CD14-positive monocyte (primary cell): ENCODE measurements around the gene KRTAP4-9. TPM values are rescaled to one million over a fixed set of nuclear protein-coding genes. Genes with fewer than 3 reads are reported as not detected.
"Not testable (repeated sequence)": the region's sequence is repeated elsewhere in the genome, so short reads cannot be mapped to it uniquely, and the experiment has no call there.

Experiments
- DNase-seq, 3 donors: peaks; one replicate each; pipeline ENCODE4 v3.0.0-alpha.2; 2011 to 2022
- H2AFZ ChIP-seq: 2 replicates; pipeline ENCODE4 v1.6.0; 2012; ENCODE audit warnings: mild to moderate bottlenecking, low read depth, low read length, inconsistent platforms; ENCODE audit not compliant: insufficient read depth, poor library complexity, severe bottlenecking
- H3K27ac ChIP-seq, 2 donors: 1 replicate in 1 of 2; 2 replicates in 1 of 2; pipeline ENCODE4 v1.5.1; 2012 to 2013; ENCODE audit warnings: low read length in 2 of 2, control low read depth in 1 of 2, inconsistent platforms in 1 of 2, low read depth in 1 of 2, mild to moderate bottlenecking in 1 of 2
- H3K27me3 ChIP-seq, 2 donors: one replicate each; pipeline versions ENCODE4 v1.6.0 to v1.6.1; 2011 to 2013; ENCODE audit warnings: low read length in 2 of 2; ENCODE audit not compliant: control insufficient read depth in 2 of 2, insufficient read depth in 2 of 2
- H3K36me3 ChIP-seq, 2 donors: replicated peaks in 1 of 2; 1 replicate in 1 of 2; 2 replicates in 1 of 2; pipeline versions ENCODE4 v1.5.1 to v1.6.1; 2012 to 2013; ENCODE audit warnings: low read length in 2 of 2, control low read depth in 1 of 2, inconsistent platforms in 1 of 2, mild to moderate bottlenecking in 1 of 2; ENCODE audit not compliant: insufficient read depth in 2 of 2, control insufficient read depth in 1 of 2
- H3K4me1 ChIP-seq, 2 donors: 1 replicate in 1 of 2; 2 replicates in 1 of 2; pipeline versions ENCODE4 v1.5.1 to v1.6.1; 2012 to 2013; ENCODE audit warnings: low read length in 2 of 2, control low read depth in 1 of 2, inconsistent platforms in 1 of 2, mild to moderate bottlenecking in 1 of 2, moderate library complexity in 1 of 2; ENCODE audit not compliant: insufficient read depth in 2 of 2, control insufficient read depth in 1 of 2
- H3K4me2 ChIP-seq: replicated peaks from 2 replicates; pipeline ENCODE3; 2012; ENCODE audit warnings: low read length, moderate library complexity, mild to moderate bottlenecking; ENCODE audit not compliant: poor library complexity, severe bottlenecking; ENCODE audit errors: extremely low read depth
- H3K4me3 ChIP-seq, 3 experiments: fragments of 200-600 bp in 1 of 3; sonication (generic) in 1 of 3; replicated peaks in 1 of 3; 1 replicate in 2 of 3; 2 replicates in 1 of 3; pipeline ENCODE4 v1.5.1; 2011 to 2013; ENCODE audit warnings: low read length in 3 of 3, mild to moderate bottlenecking in 3 of 3, control low read depth in 2 of 3, low read depth in 2 of 3, inconsistent platforms in 1 of 3, moderate library complexity in 1 of 3
- H3K79me2 ChIP-seq: 2 replicates; pipeline ENCODE4 v1.6.0; 2012; ENCODE audit warnings: mild to moderate bottlenecking, control low read depth, inconsistent platforms, low read length, moderate library complexity; ENCODE audit not compliant: insufficient read depth
- H3K9ac ChIP-seq: 2 replicates; pipeline ENCODE4 v1.6.0; 2017; ENCODE audit warnings: low read length, mild to moderate bottlenecking; ENCODE audit not compliant: insufficient read depth, poor library complexity, severe bottlenecking
- H3K9me3 ChIP-seq, 2 donors: replicated peaks in 1 of 2; 1 replicate in 1 of 2; 2 replicates in 1 of 2; pipeline versions ENCODE4 v1.5.1 to v1.6.1; 2012 to 2013; ENCODE audit warnings: low read length in 2 of 2, control low read depth in 1 of 2; ENCODE audit not compliant: control insufficient read depth in 1 of 2, insufficient read depth in 1 of 2
- H4K20me1 ChIP-seq: 2 replicates; pipeline ENCODE4 v1.6.0; 2012; ENCODE audit warnings: mild to moderate bottlenecking, low read length, control low read depth, moderate library complexity; ENCODE audit not compliant: insufficient read depth
- H3K27ac Mint-ChIP-seq, 7 donors: one replicate each; pipeline ENCODE4 v1.8.0; 2020; ENCODE audit warnings: mild to moderate bottlenecking in 7 of 7, mixed read lengths in 7 of 7, moderate library complexity in 6 of 7, inconsistent platforms in 2 of 7
- H3K27me3 Mint-ChIP-seq, 3 donors: one replicate each; pipeline ENCODE4 v1.8.0; 2021 to 2022; ENCODE audit warnings: low read depth in 3 of 3, mild to moderate bottlenecking in 3 of 3, mixed read lengths in 3 of 3, moderate library complexity in 3 of 3, inconsistent platforms in 1 of 3
- H3K36me3 Mint-ChIP-seq, 2 donors: one replicate each; pipeline ENCODE4 v1.8.0; 2020; ENCODE audit warnings: mixed read lengths in 2 of 2, inconsistent platforms in 1 of 2, mild to moderate bottlenecking in 1 of 2
- H3K4me1 Mint-ChIP-seq: one replicate; pipeline ENCODE4 v1.8.0; 2020; ENCODE audit warnings: mild to moderate bottlenecking, mixed read lengths
- H3K4me3 Mint-ChIP-seq, 2 donors: one replicate each; pipeline ENCODE4 v1.8.0; 2020; ENCODE audit warnings: mild to moderate bottlenecking in 2 of 2, mixed read lengths in 2 of 2, moderate library complexity in 1 of 2
- H3K9me3 Mint-ChIP-seq, 7 donors: one replicate each; pipeline ENCODE4 v1.8.0; 2020 to 2022; ENCODE audit warnings: mixed read lengths in 7 of 7, mild to moderate bottlenecking in 6 of 7, moderate library complexity in 6 of 7, inconsistent platforms in 2 of 7
- CTCF ChIP-seq: fragments of 200-600 bp; IDR thresholded peaks from one replicate; pipeline ENCODE4 v1.8.0; 2022; ENCODE audit warnings: antibody characterized with exemption, mild to moderate bottlenecking
- WGBS: methylation state at CpG from one replicate; pipeline ENCODE4 v1.1.5; 2013; ENCODE audit warnings: missing lambda C conversion rate; ENCODE audit not compliant: insufficient coverage; 5-methylcytosine and 5-hydroxymethylcytosine counted together
- intact Hi-C, 2 donors: fragments of 100-400 bp; cut with micrococcal nuclease; formaldehyde crosslinking; loops; one replicate each; pipeline versions ENCODE4 v1.15.0 to v1.15.1; 2023
- polyA plus RNA-seq, 3 donors: library from polyadenylated mRNA; depleted of rRNA in 1 of 3; unstranded in 2 of 3; stranded (reverse) in 1 of 3; fragments of 300-500 nt in 2 of 3; fragments of >200 nt in 1 of 3; fragmentation: Illumina TruSeq in 2 of 3; gene quantifications; 1 replicate in 2 of 3; 2 replicates in 1 of 3; pipeline ENCODE4 v1.2.3, GENCODE V29; 2012 to 2021

KRTAP4-9 gene
- polyA plus RNA-seq, 3 donors = not detected

- no peaks in the 10 kb centered on the region for H3K27me3 ChIP-seq
- H3K9me3 ChIP-seq = no peaks in the 10 kb centered on the region
- no peak for TF ChIP-seq CTCF
- no peak overlapping the region for H3K4me2 ChIP-seq
- no peaks in the 10 kb centered on the region for H4K20me1 ChIP-seq
- no peak overlapping the region for H3K9ac ChIP-seq
- H2AFZ ChIP-seq = no peak overlapping the region
- intact Hi-C loops = no loop called here
- H3K36me3 ChIP-seq = no peaks in the 10 kb centered on the region
- no peak for DNase-seq
- no peak overlapping the region for H3K27ac Mint-ChIP-seq
- no peak overlapping the region for H3K4me3 ChIP-seq
- H3K4me1 ChIP-seq = no peaks in the 10 kb centered on the region
- WGBS = 95% methylated on average over 2 of the region's 4 CpGs
- no peak overlapping the region for H3K4me3 Mint-ChIP-seq
- no peaks in the 10 kb centered on the region for H3K79me2 ChIP-seq
- H3K27me3 Mint-ChIP-seq = peaks cover 0 to 2% (median under 1%) of the 10 kb centered on the region in 3 donors
- H3K4me1 Mint-ChIP-seq = no peaks in the 10 kb centered on the region
- H3K36me3 Mint-ChIP-seq = no peaks in the 10 kb centered on the region
- H3K9me3 Mint-ChIP-seq = peaks cover 0 to 5% (median 0%) of the 10 kb centered on the region in 7 donors
- no peak overlapping the region for H3K27ac ChIP-seq
These were observed 22.6 kb upstream of the KRTAP4-9 start for GRCh38 chr17:41082626-41083025.

DNA sequence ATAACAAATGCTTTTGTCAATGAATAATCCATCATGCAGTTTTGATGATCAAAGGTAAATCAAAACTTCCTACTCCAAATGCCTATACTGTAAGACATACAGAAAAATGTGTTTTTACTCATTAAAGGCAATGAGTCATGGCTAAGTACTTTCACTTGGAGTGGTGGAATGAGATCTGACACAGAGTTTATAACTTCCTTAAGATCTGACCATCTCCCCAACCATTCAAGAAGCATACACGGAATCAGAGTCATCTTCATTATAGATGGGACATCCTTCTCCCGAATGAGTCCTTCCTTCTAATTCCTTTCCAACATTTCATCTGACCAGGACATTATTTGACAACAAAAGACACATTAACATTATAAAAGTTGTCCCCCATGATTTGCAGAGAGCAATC is 21.8 kb upstream of the KRTAP4-9 start:
- H3K9me3 Mint-ChIP-seq, H3K4me1 ChIP-seq, H4K20me1 ChIP-seq, H3K36me3 Mint-ChIP-seq, H3K36me3 ChIP-seq, intact Hi-C loops, H3K4me1 Mint-ChIP-seq, H3K27ac Mint-ChIP-seq, H3K79me2 ChIP-seq, DNase-seq, H3K4me3 Mint-ChIP-seq, H3K27me3 Mint-ChIP-seq, H3K9me3 ChIP-seq, H2AFZ ChIP-seq, H3K27ac ChIP-seq, H3K27me3 ChIP-seq, H3K9ac ChIP-seq, H3K4me2 ChIP-seq, H3K4me3 ChIP-seq: not testable (repeated sequence)
- WGBS = no CpG with 5 or more reads among the region's 2 CpGs

DNA sequence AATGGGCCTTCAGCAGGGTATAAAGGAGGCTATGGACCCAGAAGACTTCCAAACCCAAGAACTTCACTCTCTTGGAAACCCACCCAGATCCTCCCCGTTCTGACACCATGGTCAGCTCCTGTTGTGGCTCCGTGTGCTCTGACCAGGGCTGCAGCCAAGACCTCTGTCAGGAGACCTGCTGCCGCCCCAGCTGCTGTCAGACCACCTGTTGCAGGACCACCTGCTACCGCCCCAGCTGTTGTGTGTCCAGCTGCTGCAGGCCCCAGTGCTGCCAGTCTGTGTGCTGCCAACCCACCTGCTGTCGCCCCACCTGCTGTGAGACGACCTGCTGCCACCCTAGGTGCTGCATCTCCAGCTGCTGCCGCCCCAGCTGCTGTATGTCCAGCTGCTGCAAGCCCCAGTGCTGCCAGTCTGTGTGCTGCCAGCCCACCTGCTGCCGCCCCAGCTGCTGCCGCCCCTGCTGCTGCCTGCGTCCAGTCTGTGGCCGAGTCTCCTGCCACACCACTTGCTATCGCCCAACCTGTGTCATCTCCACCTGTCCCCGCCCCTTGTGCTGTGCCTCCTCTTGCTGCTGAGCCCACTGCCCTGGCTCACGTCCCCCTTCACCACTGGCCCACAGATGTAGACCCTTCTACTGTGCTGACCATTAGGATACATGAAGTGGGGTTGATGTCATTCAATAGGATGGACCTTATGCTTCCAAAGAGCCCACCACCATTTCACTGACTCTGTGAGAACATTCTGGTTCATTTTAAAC is 20.9 kb upstream of the KRTAP4-9 start, which contains the start of gene KRTAP4-7:
Gene KRTAP4-7, plus strand, starts transcription at position 51 of the 757 bp plus-strand sequence. Its CDS starts 57 bp downstream, at position 108.
- H3K36me3 Mint-ChIP-seq, DNase-seq, H3K9me3 Mint-ChIP-seq, H3K4me3 ChIP-seq, H3K4me1 ChIP-seq, H3K4me2 ChIP-seq, H3K79me2 ChIP-seq, H3K27me3 ChIP-seq, H3K27ac Mint-ChIP-seq, H3K9me3 ChIP-seq, H3K4me3 Mint-ChIP-seq, intact Hi-C loops, H3K27ac ChIP-seq, H2AFZ ChIP-seq, H4K20me1 ChIP-seq, H3K27me3 Mint-ChIP-seq, H3K36me3 ChIP-seq, H3K9ac ChIP-seq, H3K4me1 Mint-ChIP-seq: not testable (repeated sequence)
- 90% methylated on average over 9 of the region's 14 CpGs for WGBS

DNA sequence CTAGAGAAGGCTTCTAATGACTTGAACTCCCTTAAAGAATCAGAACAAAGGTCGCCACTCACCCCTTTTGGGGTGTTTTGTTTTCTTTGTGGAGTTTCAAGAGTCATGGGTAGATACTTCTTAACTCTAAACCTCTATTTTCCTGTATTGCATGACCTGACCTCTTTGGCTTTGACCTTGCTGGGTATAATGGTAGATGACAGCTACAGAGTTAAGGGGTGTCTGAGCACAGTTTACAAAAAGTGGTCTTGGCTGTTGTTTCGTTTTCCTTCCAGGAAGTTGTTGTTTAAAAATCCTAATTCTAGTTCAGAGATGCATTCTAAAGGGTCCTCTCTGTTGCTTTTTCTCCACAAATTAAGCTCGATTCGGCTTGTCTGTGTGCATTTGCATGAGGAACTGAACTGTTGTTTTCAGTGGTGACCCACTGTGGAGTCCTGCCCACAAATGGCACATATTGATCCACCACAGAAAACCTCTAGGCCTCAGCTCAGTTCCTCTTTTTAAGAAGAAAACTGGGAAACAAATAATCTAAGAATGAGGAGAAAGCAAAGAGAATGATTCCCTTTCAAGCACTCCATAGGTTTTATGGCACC is 16.3 kb upstream of the KRTAP4-9 start:
- peaks cover 0 to 12% (median 7%) of the 10 kb centered on the region in 7 donors for H3K9me3 Mint-ChIP-seq
- H3K4me2 ChIP-seq, H3K27me3 ChIP-seq, H3K36me3 ChIP-seq, H3K9me3 ChIP-seq, H4K20me1 ChIP-seq, intact Hi-C loops, H3K27me3 Mint-ChIP-seq, DNase-seq, H2AFZ ChIP-seq, H3K79me2 ChIP-seq, H3K27ac Mint-ChIP-seq, H3K27ac ChIP-seq, H3K4me3 Mint-ChIP-seq, H3K4me1 Mint-ChIP-seq, H3K9ac ChIP-seq, H3K36me3 Mint-ChIP-seq, H3K4me1 ChIP-seq, H3K4me3 ChIP-seq: not testable (repeated sequence)
- no CpG with 5 or more reads among the region's 4 CpGs for WGBS
